K562 (cell line): ENCODE measurements around the gene CLPSL2. TPM values are rescaled to one million over a fixed set of nuclear protein-coding genes. Genes with fewer than 3 reads are reported as not detected.

Source experiments
- ATAC-seq: fragments of 200-7000 bp; cut with Tn5 transposase; 3 replicates; pipeline ENCODE4 v1.9.1; 2020; ENCODE audit warnings: moderate library complexity
- BruUV-seq: library from RNA; stranded (reverse); fragments of 400-500 nt; replicated peaks from 2 replicates; lab custom pipeline; 2021; lab: Mats Ljungman, UMichigan
- CTCF ChIA-PET: fragments of 300-600 bp; formaldehyde crosslinking; extraction: SDS; loops from one replicate; lab custom pipeline; 2021; ENCODE audit warnings: low intra/inter-chr PET ratio; lab: Yijun Ruan, JAX
- POLR2A ChIA-PET: fragments of 300-600, 350-650 bp; sonication (Branson Sonifier 250); formaldehyde crosslinking; extraction: SDS; loops from one replicate; lab custom pipeline; 2021; ENCODE audit warnings: antibody characterized with exemption, inconsistent platforms; lab: Yijun Ruan, JAX
- DNase-seq, 4 experiments: peaks; one replicate each; pipeline versions ENCODE4 v3.0.0 to v3.0.0-alpha.2; 2011 to 2018; ENCODE audit warnings: low spot score in 3 of 4, mixed read lengths in 3 of 4; ENCODE audit errors: extremely low read depth in 1 of 4
- FAIRE-seq: peaks from 2 replicates; lab custom pipeline; 2011; peaks lifted over from hg19 to GRCh38; lab: Jason Lieb, UNC
- H2AFZ ChIP-seq: 2 replicates; pipeline ENCODE4 v1.6.0; 2011; ENCODE audit warnings: low read depth, low read length, control low read depth, inconsistent platforms
- H3K27ac ChIP-seq: fragments of 200-600 bp; 3 replicates; pipeline ENCODE4 v1.8.0; 2011; ENCODE audit warnings: low read depth, mild to moderate bottlenecking, control low read depth, inconsistent platforms, low read length, moderate library complexity, mixed read lengths; ENCODE audit errors: extremely low read depth
- H3K27me3 ChIP-seq, 2 experiments: fragments of 300-600 bp in 1 of 2; 2 replicates in 1 of 2; 3 replicates in 1 of 2; pipeline versions ENCODE4 v1.6.0 to v1.8.0; 2011; ENCODE audit warnings: inconsistent platforms in 2 of 2, low read length in 2 of 2, mild to moderate bottlenecking in 1 of 2, mixed read lengths in 1 of 2, moderate library complexity in 1 of 2; ENCODE audit not compliant: control insufficient read depth in 2 of 2, insufficient read depth in 2 of 2
- H3K36me3 ChIP-seq: fragments of 300-600 bp; 3 replicates; pipeline ENCODE4 v1.8.0; 2011; ENCODE audit warnings: mild to moderate bottlenecking, low read length, inconsistent platforms; ENCODE audit not compliant: control insufficient read depth, insufficient read depth
- H3K4me1 ChIP-seq, 2 experiments: fragments of 200-600 bp in 1 of 2; replicated peaks in 1 of 2; 2 replicates in 1 of 2; 3 replicates in 1 of 2; pipeline versions ENCODE4 v1.5.1 to v1.8.0; 2011; ENCODE audit warnings: inconsistent platforms in 2 of 2, low read length in 2 of 2, mild to moderate bottlenecking in 1 of 2, mixed read lengths in 1 of 2, moderate library complexity in 1 of 2; ENCODE audit not compliant: control insufficient read depth in 2 of 2, insufficient read depth in 2 of 2
- H3K4me2 ChIP-seq: 2 replicates; pipeline ENCODE4 v1.6.1; 2011; ENCODE audit warnings: low read length, control low read depth, inconsistent platforms, mixed read lengths; ENCODE audit not compliant: insufficient read depth
- H3K4me3 ChIP-seq: fragments of 200-600 bp; sonication (generic), shearing (Covaris generic); 2 replicates; pipeline ENCODE4 v1.5.1; 2016; ENCODE audit warnings: control low read depth, inconsistent platforms
- H3K79me2 ChIP-seq: fragments of 200-600 bp; 3 replicates; pipeline ENCODE4 v1.8.0; 2011; ENCODE audit warnings: low read length, inconsistent platforms; ENCODE audit not compliant: control insufficient read depth, insufficient read depth
- H3K9ac ChIP-seq, 2 experiments: 2 replicates each; pipeline versions ENCODE4 v1.6.0 to v1.6.1; 2011; ENCODE audit warnings: low read depth in 2 of 2, low read length in 2 of 2, control low read depth in 1 of 2, inconsistent platforms in 1 of 2, mild to moderate bottlenecking in 1 of 2, mixed read lengths in 1 of 2; ENCODE audit not compliant: insufficient read depth in 1 of 2
- H3K9me1 ChIP-seq: one replicate; pipeline ENCODE4 v1.6.0; 2011; ENCODE audit warnings: inconsistent platforms, mild to moderate bottlenecking, low read length, moderate library complexity; ENCODE audit not compliant: control insufficient read depth, insufficient read depth
- H3K9me3 ChIP-seq: replicated peaks from 2 replicates; pipeline ENCODE4 v1.5.1; 2011; ENCODE audit warnings: low read depth, low read length, inconsistent platforms; ENCODE audit not compliant: control insufficient read depth, insufficient read depth
- H4K20me1 ChIP-seq: replicated peaks from 2 replicates; pipeline ENCODE4 v1.6.1; 2011; ENCODE audit warnings: low read length, inconsistent platforms, mixed read lengths; ENCODE audit not compliant: control insufficient read depth, insufficient read depth
- NR3C1 ChIP-seq: sonication (generic); formaldehyde crosslinking; IDR thresholded peaks from 2 replicates; pipeline ENCODE4 v1.8.1; 2022; ENCODE audit warnings: missing genetic modification reagents
- SRSF3 ChIP-seq: fragments of 200-400 bp; formaldehyde crosslinking; IDR thresholded peaks from 2 replicates; pipeline ENCODE4 v1.6.1; 2016; ENCODE audit warnings: mild to moderate bottlenecking, low read length, moderate library complexity; ENCODE audit not compliant: insufficient read depth
- ZC3H4 ChIP-seq: sonication (generic); formaldehyde crosslinking; IDR thresholded peaks from 2 replicates; pipeline ENCODE4 v1.9.0; 2021; ENCODE audit warnings: missing genetic modification reagents, borderline replicate concordance
- ZNF184 ChIP-seq: sonication (generic); formaldehyde crosslinking; IDR thresholded peaks from 2 replicates; pipeline ENCODE4 v1.5.0; 2020; ENCODE audit warnings: missing genetic modification reagents
- WGBS: fragments of 100-300 bp; shearing (Covaris generic); methylation state at CpG from one replicate; pipeline ENCODE4 v1.1.6; 2016; ENCODE audit warnings: low coverage, mixed read lengths; ENCODE audit not compliant: insufficient coverage; ENCODE audit errors: missing lambda C conversion rate; 5-methylcytosine and 5-hydroxymethylcytosine counted together
- in situ Hi-C: fragments of 300-500 bp; cut with MboI; formaldehyde crosslinking; loops from 4 replicates; pipeline ENCODE4 v1.15.0; 2018; ENCODE audit warnings: inconsistent platforms, mixed read lengths
- intact Hi-C: fragments of 100-400 bp; cut with micrococcal nuclease; formaldehyde crosslinking; loops from 2 replicates; pipeline ENCODE4 v1.14.2; 2022
- polyA plus RNA-seq, 8 experiments: library from polyadenylated mRNA; depleted of rRNA in 4 of 8; stranded (reverse) in 5 of 8; unstranded in 3 of 8; fragments of >200 nt; fragmentation: Nextera tagmentation in 2 of 8; fragmentation: Illumina TruSeq in 1 of 8; extraction: Ambion mirVana in 2 of 8; extraction: Trizol in 1 of 8; gene quantifications; 2 replicates each; pipeline versions ENCODE4 v1.2.1 to v1.2.3, GENCODE V29; 2011 to 2014; ENCODE audit warnings: inconsistent platforms in 1 of 8, missing spikeins in 1 of 8
- total RNA-seq, 7 experiments: library from RNA; depleted of rRNA in 6 of 7; stranded (reverse); fragments of >200 nt in 6 of 7; fragmentation: Illumina TruSeq in 2 of 7; extraction: Trizol in 2 of 7; gene quantifications; 2 replicates each; pipeline versions ENCODE4 v1.2.1 to v1.2.3, GENCODE V29; 2011 to 2021; ENCODE audit warnings: low replicate concordance in 1 of 7
- TF ChIP-seq, protein P1 (sequence below): fragments of 200-800 bp; sonication (Bioruptor generic); IDR thresholded peaks from 2 replicates; pipeline ENCODE4 v1.6.1; 2017; ENCODE audit warnings: missing genetic modification characterization, missing compliant biosample characterization

Gene CLPSL2
- total and polyA plus RNA-seq, 9 of the 15 experiments (the other 6 are each of a cell fraction or from before 2014, with no cell fraction given), result not detected

DNA sequence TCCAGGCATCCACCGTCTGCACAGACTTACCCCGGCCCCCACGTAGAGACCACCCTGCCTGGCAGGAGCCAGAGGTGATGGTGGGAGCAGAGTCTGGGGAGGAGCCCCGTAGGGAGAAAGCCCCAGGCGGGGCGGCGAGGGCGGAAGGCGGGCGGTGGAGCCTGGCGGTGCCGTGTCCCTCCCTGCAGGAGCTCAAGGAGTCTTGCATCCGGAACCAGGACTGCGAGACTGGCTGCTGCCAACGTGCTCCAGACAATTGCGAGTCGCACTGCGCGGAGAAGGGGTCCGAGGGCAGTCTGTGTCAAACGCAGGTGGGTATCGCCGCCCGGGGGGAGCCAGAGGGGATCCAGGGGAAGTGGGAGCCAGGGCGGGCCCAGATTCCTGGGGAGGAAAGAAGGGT, 10.4 kb downstream of the CLPSL2 start:
- FAIRE-seq, result no peak
- Histone ChIP-seq H3K4me1 (peaks cover 0 to 6% of the 10 kb centered on the region in 2 experiments; a peak in 3 of 5 replicates), H3K36me3 (no peaks in the 10 kb centered on the region), H3K9me1 (no peaks in the 10 kb centered on the region), H3K9me3 (no peaks in the 10 kb centered on the region), H3K27ac (no peak overlapping the region), H3K79me2 (no peaks in the 10 kb centered on the region), H4K20me1 (no peaks in the 10 kb centered on the region; the same call in 1 of the 2 replicates), H3K9ac (peak overlapping the region in 1 of 2 experiments; percentile 77; a peak in 2 of 4 replicates), H3K4me3 (no peak overlapping the region), H2AFZ (no peak overlapping the region), H3K4me2 (no peak overlapping the region), H3K27me3 (peaks cover 52 to 55% of the 10 kb centered on the region in 2 experiments)
- CTCF ChIA-PET, result no interaction called here
- in situ Hi-C loops, result no loop called here
- intact Hi-C loops, result loop anchor here (1.0 kb wide), 1 partner anchor 11 kb away; no protein-coding TSS in a partner anchor
- peak; percentile 60 for ATAC-seq
- WGBS, result 1% methylated on average over 25 of the region's 25 CpGs
- TF ChIP-seq SRSF3 (0 out of 2 replicates have a peak, but pooled peaks have one; percentile 34), ZC3H4 (0 out of 2 replicates have a peak, but pooled peaks have one; percentile 17), ZNF184 (0 out of 2 replicates have a peak, but pooled peaks have one; percentile 59), NR3C1 (CRISPR knock-in tag) (0 out of 2 replicates have a peak, but pooled peaks have one; percentile 32)
- TF ChIP-seq, protein P1, sequence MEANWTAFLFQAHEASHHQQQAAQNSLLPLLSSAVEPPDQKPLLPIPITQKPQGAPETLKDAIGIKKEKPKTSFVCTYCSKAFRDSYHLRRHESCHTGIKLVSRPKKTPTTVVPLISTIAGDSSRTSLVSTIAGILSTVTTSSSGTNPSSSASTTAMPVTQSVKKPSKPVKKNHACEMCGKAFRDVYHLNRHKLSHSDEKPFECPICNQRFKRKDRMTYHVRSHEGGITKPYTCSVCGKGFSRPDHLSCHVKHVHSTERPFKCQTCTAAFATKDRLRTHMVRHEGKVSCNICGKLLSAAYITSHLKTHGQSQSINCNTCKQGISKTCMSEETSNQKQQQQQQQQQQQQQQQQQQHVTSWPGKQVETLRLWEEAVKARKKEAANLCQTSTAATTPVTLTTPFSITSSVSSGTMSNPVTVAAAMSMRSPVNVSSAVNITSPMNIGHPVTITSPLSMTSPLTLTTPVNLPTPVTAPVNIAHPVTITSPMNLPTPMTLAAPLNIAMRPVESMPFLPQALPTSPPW (CRISPR knock-in tag), result no peak
- DNase-seq, result peak in 2 of 4 experiments; percentile 48 to 51
- no TSS peak for BruUV-seq
- POLR2A ChIA-PET, result interaction anchor here (0.6 to 3.6 kb wide), 5 partner anchors 11 to 62 kb away, joined by 3 to 48 read pairs (median 3); partner anchors contain the start of genes CLPS and LHFPL5
